H9 (cell line): ENCODE results near the gene SH3RF2. TPM values are rescaled to one million over a fixed set of nuclear protein-coding genes. Genes with fewer than 3 reads are reported as not detected.

ENCODE experiments used
- DNase-seq: peaks from one replicate; pipeline ENCODE4 v3.0.0-alpha.2; 2017
- H2AFZ ChIP-seq: one replicate; pipeline ENCODE4 v1.6.1; 2013; ENCODE audit warnings: mild to moderate bottlenecking, low read length, control low read depth, moderate library complexity
- H2AK5ac ChIP-seq: 2 replicates; pipeline ENCODE4 v1.6.1; 2013; ENCODE audit warnings: low read length, control low read depth, mixed read lengths; ENCODE audit not compliant: insufficient read length
- H2BK120ac ChIP-seq: one replicate; pipeline ENCODE4 v1.6.1; 2013; ENCODE audit warnings: low read depth, mild to moderate bottlenecking, low read length, control low read depth, inconsistent platforms; ENCODE audit not compliant: poor library complexity, severe bottlenecking
- H2BK12ac ChIP-seq: 2 replicates; pipeline ENCODE4 v1.6.1; 2013; ENCODE audit warnings: low read length, control low read depth, mixed read lengths, low read depth; ENCODE audit not compliant: insufficient read length
- H2BK15ac ChIP-seq: 2 replicates; pipeline ENCODE4 v1.6.1; 2013; ENCODE audit warnings: low read depth, low read length, control low read depth
- H2BK20ac ChIP-seq: one replicate; pipeline ENCODE4 v1.6.1; 2013; ENCODE audit warnings: low read depth, mild to moderate bottlenecking, low read length, control low read depth, inconsistent platforms; ENCODE audit not compliant: poor library complexity, severe bottlenecking
- H2BK5ac ChIP-seq: 2 replicates; pipeline ENCODE4 v1.6.1; 2013; ENCODE audit warnings: low read length, control low read depth, mixed read lengths; ENCODE audit not compliant: insufficient read length
- H3K14ac ChIP-seq: 2 replicates; pipeline ENCODE4 v1.6.1; 2013; ENCODE audit warnings: low read length, control low read depth; ENCODE audit not compliant: insufficient read depth
- H3K18ac ChIP-seq: 2 replicates; pipeline ENCODE4 v1.6.1; 2013; ENCODE audit warnings: low read depth, mild to moderate bottlenecking, mixed read lengths, low read length, control low read depth; ENCODE audit not compliant: insufficient read length
- H3K23ac ChIP-seq: 2 replicates; pipeline ENCODE4 v1.6.1; 2013; ENCODE audit warnings: low read length, control low read depth, mixed read lengths, low read depth; ENCODE audit not compliant: insufficient read length
- H3K23me2 ChIP-seq: 2 replicates; pipeline ENCODE4 v1.6.1; 2013; ENCODE audit warnings: low read depth, mild to moderate bottlenecking, mixed read lengths, low read length, control low read depth; ENCODE audit not compliant: insufficient read length, poor library complexity, severe bottlenecking
- H3K27ac ChIP-seq: 2 replicates; pipeline ENCODE4 v1.5.1; 2013; ENCODE audit warnings: low read length, control low read depth, mixed read lengths, low read depth; ENCODE audit not compliant: insufficient read length
- H3K27me3 ChIP-seq: 2 replicates; pipeline ENCODE4 v1.6.1; 2013; ENCODE audit warnings: low read length, control low read depth, inconsistent platforms; ENCODE audit not compliant: insufficient read depth
- H3K4ac ChIP-seq: 2 replicates; pipeline ENCODE4 v1.6.1; 2013; ENCODE audit warnings: low read depth, mild to moderate bottlenecking, control low read depth, inconsistent platforms, low read length, moderate library complexity
- H3K4me1 ChIP-seq: 2 replicates; pipeline ENCODE4 v1.6.1; 2013; ENCODE audit warnings: low read length, control low read depth, inconsistent platforms; ENCODE audit not compliant: insufficient read depth
- H3K4me2 ChIP-seq: 2 replicates; pipeline ENCODE4 v1.6.1; 2013; ENCODE audit warnings: low read length, control low read depth, mixed read lengths; ENCODE audit not compliant: insufficient read length, insufficient read depth
- H3K56ac ChIP-seq: 2 replicates; pipeline ENCODE4 v1.6.1; 2013; ENCODE audit warnings: low read depth, mild to moderate bottlenecking, mixed read lengths, low read length, control low read depth; ENCODE audit not compliant: insufficient read length
- H3K79me1 ChIP-seq: 2 replicates; pipeline ENCODE4 v1.6.1; 2013; ENCODE audit warnings: low read depth, mild to moderate bottlenecking, moderate library complexity, low read length, control low read depth, inconsistent platforms; ENCODE audit not compliant: insufficient read depth, poor library complexity, severe bottlenecking
- H3K79me2 ChIP-seq: 2 replicates; pipeline ENCODE4 v1.6.1; 2013; ENCODE audit warnings: low read length, control low read depth, inconsistent platforms; ENCODE audit not compliant: insufficient read depth
- H3K9ac ChIP-seq: 2 replicates; pipeline ENCODE4 v1.6.1; 2013; ENCODE audit warnings: low read length, control low read depth, mixed read lengths; ENCODE audit not compliant: insufficient read length; ENCODE audit errors: extremely low read depth
- H3K9me3 ChIP-seq: one replicate; pipeline ENCODE4 v1.6.1; 2013; ENCODE audit warnings: low read depth, low read length, inconsistent platforms; ENCODE audit not compliant: control insufficient read depth
- H3T11ph ChIP-seq: one replicate; pipeline ENCODE4 v1.6.1; 2013; ENCODE audit warnings: mild to moderate bottlenecking, low read length, control low read depth, inconsistent platforms
- H4K20me1 ChIP-seq: one replicate; pipeline ENCODE4 v1.6.1; 2013; ENCODE audit not compliant: control insufficient read depth, insufficient read length, insufficient read depth
- H4K5ac ChIP-seq: 2 replicates; pipeline ENCODE4 v1.6.1; 2013; ENCODE audit warnings: low read depth, mild to moderate bottlenecking, mixed read lengths, low read length, control low read depth; ENCODE audit not compliant: insufficient read length
- H4K8ac ChIP-seq: replicated peaks from 2 replicates; pipeline ENCODE4 v1.6.1; 2013; ENCODE audit warnings: low read length, control low read depth, mixed read lengths, low read depth; ENCODE audit not compliant: insufficient read length
- H4K91ac ChIP-seq: 2 replicates; pipeline ENCODE4 v1.6.1; 2013; ENCODE audit warnings: low read depth, mild to moderate bottlenecking, moderate library complexity, mixed read lengths, low read length, control low read depth; ENCODE audit not compliant: insufficient read length
- H3K27ac Mint-ChIP-seq, 3 experiments: 2 replicates in 2 of 3; 3 replicates in 1 of 3; pipeline ENCODE4 v1.8.0; 2020 to 2021; ENCODE audit warnings: mixed read lengths in 3 of 3, mild to moderate bottlenecking in 1 of 3, moderate library complexity in 1 of 3
- H3K27me3 Mint-ChIP-seq: 2 replicates; pipeline ENCODE4 v1.8.0; 2021; ENCODE audit warnings: low read depth, mild to moderate bottlenecking, moderate library complexity, mixed read lengths
- H3K36me3 Mint-ChIP-seq, 3 experiments: 2 replicates in 2 of 3; 3 replicates in 1 of 3; pipeline ENCODE4 v1.8.0; 2020 to 2021; ENCODE audit warnings: low read depth in 3 of 3, mixed read lengths in 3 of 3; ENCODE audit not compliant: insufficient read depth in 1 of 3
- H3K4me1 Mint-ChIP-seq, 2 experiments: 2 replicates each; pipeline ENCODE4 v1.8.0; 2020; ENCODE audit warnings: mixed read lengths in 2 of 2
- H3K4me3 Mint-ChIP-seq, 2 experiments: 2 replicates in 1 of 2; 3 replicates in 1 of 2; pipeline ENCODE4 v1.8.0; 2020 to 2021; ENCODE audit warnings: mild to moderate bottlenecking in 2 of 2, mixed read lengths in 2 of 2, moderate library complexity in 1 of 2
- H3K9me3 Mint-ChIP-seq, 2 experiments: 2 replicates in 1 of 2; 3 replicates in 1 of 2; pipeline ENCODE4 v1.8.0; 2020; ENCODE audit warnings: mild to moderate bottlenecking in 2 of 2, mixed read lengths in 2 of 2, moderate library complexity in 1 of 2
- CTCF ChIP-seq: fragments of 200-600 bp; sonication (generic); conservative IDR thresholded peaks from 3 replicates; pipeline ENCODE4 v1.8.0; 2021; ENCODE audit warnings: antibody characterized with exemption, mild to moderate bottlenecking
- WGBS: extraction: QIAGEN DNeasy Blood & Tissue Kit; methylation state at CpG from one replicate; pipeline ENCODE4 v1.1.7; 2013; ENCODE audit warnings: missing lambda C conversion rate, low lambda C conversion rate, mixed read lengths; ENCODE audit not compliant: insufficient read length; ENCODE audit errors: extremely low coverage; 5-methylcytosine and 5-hydroxymethylcytosine counted together
- total RNA-seq: library from RNA; stranded (reverse); gene quantifications from 2 replicates; pipeline ENCODE4 v1.2.1, GENCODE V29; 2021

The SH3RF2 gene
- total RNA-seq, 1 experiment from 2014 or later = 0.66 TPM

DNA sequence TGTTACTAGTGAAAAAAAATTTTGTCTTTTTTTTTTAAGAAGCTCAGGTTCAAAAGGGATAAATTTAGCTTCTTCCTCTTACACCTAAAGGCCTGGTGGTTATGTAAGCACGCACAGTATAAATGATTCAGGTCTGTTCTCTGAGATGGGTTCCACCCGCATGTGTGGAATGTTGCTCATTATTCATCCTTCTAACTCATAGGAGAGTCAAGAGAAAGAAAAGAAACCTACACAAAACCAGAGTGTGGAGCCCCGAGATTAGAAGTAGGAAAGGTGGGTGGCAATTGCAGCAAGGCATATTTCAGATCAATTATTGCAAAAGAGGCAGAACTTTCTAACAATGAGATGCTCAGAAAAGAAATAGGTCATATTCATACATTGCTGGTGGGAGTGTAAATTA, 155.5 kb downstream of the SH3RF2 start:
- H3K9me3 Mint-ChIP-seq = no peaks in the 10 kb centered on the region
- H3K4me1 Mint-ChIP-seq = no peaks in the 10 kb centered on the region
- H3K4me1 ChIP-seq = no peaks in the 10 kb centered on the region
- no peak overlapping the region for H2AFZ ChIP-seq
- no peak overlapping the region for H4K91ac ChIP-seq
- no peaks in the 10 kb centered on the region for H3K27me3 Mint-ChIP-seq
- no peak overlapping the region for H4K5ac ChIP-seq
- H3K4ac ChIP-seq = no peak overlapping the region
- no peak overlapping the region for H4K8ac ChIP-seq
- no peaks in the 10 kb centered on the region for H3K36me3 Mint-ChIP-seq
- no peak overlapping the region for H3K14ac ChIP-seq
- no peak overlapping the region for H2BK15ac ChIP-seq
- H2BK5ac ChIP-seq = no peak overlapping the region
- no peak overlapping the region for H3K23ac ChIP-seq
- H3K4me2 ChIP-seq = no peak overlapping the region
- WGBS = no CpG with 5 or more reads among the region's 3 CpGs
- no peaks in the 10 kb centered on the region for H3K79me2 ChIP-seq
- H2BK12ac ChIP-seq = no peak overlapping the region
- no peaks in the 10 kb centered on the region for H3K23me2 ChIP-seq
- no peak overlapping the region for H3K56ac ChIP-seq
- no peaks in the 10 kb centered on the region for H3K27me3 ChIP-seq
- H3K9ac ChIP-seq = no peak overlapping the region
- no peak overlapping the region for H3K18ac ChIP-seq
- H3T11ph ChIP-seq = no peak overlapping the region
- H2AK5ac ChIP-seq = no peak overlapping the region
- no peak overlapping the region for H3K4me3 Mint-ChIP-seq
- no peak overlapping the region for H2BK120ac ChIP-seq
- no peak overlapping the region for H2BK20ac ChIP-seq
- no peak overlapping the region for H3K27ac Mint-ChIP-seq
- no peaks in the 10 kb centered on the region for H3K79me1 ChIP-seq
- H3K27ac ChIP-seq = no peak overlapping the region
- H3K9me3 ChIP-seq = no peaks in the 10 kb centered on the region
- H4K20me1 ChIP-seq = no peaks in the 10 kb centered on the region
- no peak for TF ChIP-seq CTCF
- DNase-seq = no peak
